ENCODE results near the gene TPTE2.
"Not testable (repeated sequence)": the region's sequence is repeated elsewhere in the genome, so short reads cannot be mapped to it uniquely, and the experiment has no call there.

The TPTE2 gene

GRCh38 chr13:19561585-19561984, 253 bp upstream of the TPTE2 start:
- DNase-seq, result no peak

GRCh38 chr13:19560672-19561071, 660 bp downstream of the TPTE2 start:
- DNase-seq, result not testable (repeated sequence)

GRCh38 chr13:19559739-19560138, 1.6 kb downstream of the TPTE2 start:
- not testable (repeated sequence) for DNase-seq

GRCh38 chr13:19557287-19557686, 4.0 kb downstream of the TPTE2 start:
- not testable (repeated sequence) for DNase-seq

- DNase-seq, result not testable (repeated sequence)
These were observed 12.1 kb downstream of the TPTE2 start for GRCh38 chr13:19549245-19549644.

- DNase-seq, result not testable (repeated sequence)
These were observed 35.7 kb downstream of the TPTE2 start for GRCh38 chr13:19525634-19526033.

- DNase-seq, result no peak
These were observed 42.3 kb downstream of the TPTE2 start for GRCh38 chr13:19519049-19519448.

- not testable (repeated sequence) for DNase-seq
These were observed 53.7 kb downstream of the TPTE2 start for GRCh38 chr13:19507623-19508022.

- DNase-seq, result not testable (repeated sequence)
These were observed 101.2 kb downstream of the TPTE2 start for GRCh38 chr13:19460126-19460525.

GRCh38 chr13:19439056-19439686, 122.2 kb downstream of the TPTE2 start:
- not testable (repeated sequence) for DNase-seq

GRCh38 chr13:19437780-19438179, 123.6 kb downstream of the TPTE2 start:
- DNase-seq, result not testable (repeated sequence)

GRCh38 chr13:19422236-19422635, 139.1 kb downstream of the TPTE2 start:
- DNase-seq, result not testable (repeated sequence)

GRCh38 chr13:19412494-19412893, 148.8 kb downstream of the TPTE2 start:
- not testable (repeated sequence) for DNase-seq

GRCh38 chr13:19382746-19383511, 178.4 kb downstream of the TPTE2 start:
- DNase-seq, result not testable (repeated sequence)

GRCh38 chr13:19382111-19382510, 179.2 kb downstream of the TPTE2 start:
- no peak for DNase-seq

Data from activated CD4-positive, alpha-beta T cell treated with anti-CD3 and anti-CD28 coated beads for 4 hours (primary cell).